ENCODE data around the gene SLC22A12.

The SLC22A12 gene

GRCh38 chr11:64590763-64591221 is at the start of gene SLC22A12:
TSS of gene SLC22A12 (plus strand) at chr11:64591220. CDS start at chr11:64591557, 337 bp downstream.
- no peak for DNase-seq (ENCODE audit: low spot score)
- in situ Hi-C loops (cut with MboI; ENCODE audit: low pct_unique_long_range_greater_than_20kb, low sequenced_read_pairs, unreplicated experiment) = no loop called here
- TF ChIP-seq, protein P1, sequence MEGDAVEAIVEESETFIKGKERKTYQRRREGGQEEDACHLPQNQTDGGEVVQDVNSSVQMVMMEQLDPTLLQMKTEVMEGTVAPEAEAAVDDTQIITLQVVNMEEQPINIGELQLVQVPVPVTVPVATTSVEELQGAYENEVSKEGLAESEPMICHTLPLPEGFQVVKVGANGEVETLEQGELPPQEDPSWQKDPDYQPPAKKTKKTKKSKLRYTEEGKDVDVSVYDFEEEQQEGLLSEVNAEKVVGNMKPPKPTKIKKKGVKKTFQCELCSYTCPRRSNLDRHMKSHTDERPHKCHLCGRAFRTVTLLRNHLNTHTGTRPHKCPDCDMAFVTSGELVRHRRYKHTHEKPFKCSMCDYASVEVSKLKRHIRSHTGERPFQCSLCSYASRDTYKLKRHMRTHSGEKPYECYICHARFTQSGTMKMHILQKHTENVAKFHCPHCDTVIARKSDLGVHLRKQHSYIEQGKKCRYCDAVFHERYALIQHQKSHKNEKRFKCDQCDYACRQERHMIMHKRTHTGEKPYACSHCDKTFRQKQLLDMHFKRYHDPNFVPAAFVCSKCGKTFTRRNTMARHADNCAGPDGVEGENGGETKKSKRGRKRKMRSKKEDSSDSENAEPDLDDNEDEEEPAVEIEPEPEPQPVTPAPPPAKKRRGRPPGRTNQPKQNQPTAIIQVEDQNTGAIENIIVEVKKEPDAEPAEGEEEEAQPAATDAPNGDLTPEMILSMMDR (IDR thresholded peaks at IDR 0.05; ENCODE audit: extremely low read depth, insufficient read depth, missing control alignments) = no peak

GRCh38 chr11:64542172-64543125 is 48.6 kb upstream of the SLC22A12 start:
- in situ Hi-C loops (cut with MboI; ENCODE audit: low pct_unique_long_range_greater_than_20kb, low sequenced_read_pairs, unreplicated experiment) = no loop called here

GRCh38 chr11:64543818-64544217 is 47.2 kb upstream of the SLC22A12 start:
- TF ChIP-seq, protein P1 (IDR thresholded peaks at IDR 0.05; ENCODE audit: extremely low read depth, insufficient read depth, missing control alignments) = no peak
- in situ Hi-C loops (cut with MboI; ENCODE audit: low pct_unique_long_range_greater_than_20kb, low sequenced_read_pairs, unreplicated experiment) = no loop called here
- DNase-seq (ENCODE audit: low spot score) = no peak

More at GRCh38 chr11:64542172-64543125, 48.6 kb upstream of the SLC22A12 start:
- DNase-seq (ENCODE audit: low spot score) = no peak
- TF ChIP-seq, protein P1 (IDR thresholded peaks at IDR 0.05; ENCODE audit: extremely low read depth, insufficient read depth, missing control alignments) = no peak

DNA sequence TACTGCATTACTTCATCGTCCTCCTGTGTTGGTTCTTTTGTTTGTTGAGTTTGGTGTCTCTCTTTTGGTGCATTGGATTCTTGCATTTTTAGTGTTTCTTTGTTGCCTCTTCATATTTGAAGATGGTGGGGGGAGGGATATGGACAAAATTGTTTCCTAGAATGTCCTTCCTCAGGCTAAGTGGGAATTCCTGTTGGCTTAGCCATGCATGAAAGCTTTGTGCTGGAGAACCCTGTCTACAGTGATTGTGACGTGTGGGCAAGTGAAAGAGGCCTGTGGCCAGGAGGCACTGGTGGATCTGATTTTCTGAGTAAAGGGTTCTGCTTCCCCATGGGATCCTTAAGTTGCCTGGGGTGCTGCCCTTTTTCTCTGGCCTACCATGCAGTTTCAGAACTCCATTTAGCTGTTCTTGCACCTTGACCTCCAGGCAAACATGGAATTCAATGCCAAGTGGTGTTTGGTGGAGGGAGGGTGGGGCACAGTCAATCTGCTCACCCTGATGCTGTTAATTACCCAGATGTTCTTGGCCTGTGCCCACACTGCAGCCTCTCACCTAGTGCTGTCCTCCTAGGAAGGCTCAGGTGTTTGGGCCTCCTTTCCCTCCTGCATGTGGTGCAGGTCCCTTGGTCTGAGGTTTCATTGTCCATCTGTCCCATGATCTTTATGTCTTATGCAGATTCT is 46.3 kb upstream of the SLC22A12 start:
- in situ Hi-C loops (cut with MboI; ENCODE audit: low pct_unique_long_range_greater_than_20kb, low sequenced_read_pairs, unreplicated experiment) = no loop called here
- no peak for DNase-seq (ENCODE audit: low spot score)
- TF ChIP-seq, protein P1 (IDR thresholded peaks at IDR 0.05; ENCODE audit: extremely low read depth, insufficient read depth, missing control alignments) = no peak

GRCh38 chr11:64545619-64546018 is 45.4 kb upstream of the SLC22A12 start:
- no peak for DNase-seq (ENCODE audit: low spot score)
- TF ChIP-seq, protein P1 (IDR thresholded peaks at IDR 0.05; ENCODE audit: extremely low read depth, insufficient read depth, missing control alignments) = no peak
- in situ Hi-C loops (cut with MboI; ENCODE audit: low pct_unique_long_range_greater_than_20kb, low sequenced_read_pairs, unreplicated experiment) = no loop called here

DNA sequence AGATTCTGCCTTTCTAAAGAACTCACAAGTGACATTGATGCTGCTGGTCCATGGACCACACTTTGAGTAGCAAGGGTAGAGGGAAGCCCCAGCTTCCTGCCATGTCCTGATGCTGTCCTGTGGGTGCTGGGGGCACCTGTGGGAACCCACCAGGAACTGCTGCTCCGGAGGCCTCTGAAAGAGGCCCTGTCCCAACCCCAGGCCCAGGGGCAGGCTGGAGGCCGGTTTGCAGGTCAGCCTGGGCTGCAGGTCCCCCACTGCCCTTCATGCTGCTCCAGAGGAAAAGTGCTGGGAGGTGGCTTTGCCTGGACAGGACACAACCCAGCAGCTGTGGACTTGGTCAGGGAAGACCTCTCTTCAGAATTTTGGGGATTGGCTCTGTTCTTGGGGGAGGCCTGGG is 44.8 kb upstream of the SLC22A12 start:
- in situ Hi-C loops (cut with MboI; ENCODE audit: low pct_unique_long_range_greater_than_20kb, low sequenced_read_pairs, unreplicated experiment) = no loop called here
- TF ChIP-seq, protein P1 (IDR thresholded peaks at IDR 0.05; ENCODE audit: extremely low read depth, insufficient read depth, missing control alignments) = no peak
- DNase-seq (ENCODE audit: low spot score) = no peak

Measured in GM13977 (cell line).